Common myeloid progenitor, CD34-positive (primary cell): Measurements from ENCODE around the gene TAS1R1.

Experiments used
- CTCF ChIA-PET: fragments of 350-600 bp; sonication (Branson Sonifier 250); formaldehyde crosslinking; loops from one replicate; lab custom pipeline; 2021; ENCODE audit warnings: antibody characterized with exemption; lab: Charles Lee
- POLR2A ChIA-PET: fragments of 350-600 bp; sonication (Branson Sonifier 250); formaldehyde crosslinking; loops from one replicate; lab custom pipeline; 2021; ENCODE audit warnings: antibody characterized with exemption; lab: Charles Lee
- DNase-seq, 3 donors: peaks; one replicate each; pipeline versions ENCODE4 v3.0.0 to v3.0.0-alpha.2; 2013
- H3K27ac ChIP-seq, 2 experiments: 1 replicate in 1 of 2; 2 replicates in 1 of 2; pipeline ENCODE4 v1.7.0; 2013; ENCODE audit warnings: inconsistent platforms in 2 of 2, low read length in 2 of 2, mild to moderate bottlenecking in 2 of 2, low read depth in 1 of 2, moderate library complexity in 1 of 2; ENCODE audit not compliant: severe bottlenecking in 2 of 2, insufficient read depth in 1 of 2, poor library complexity in 1 of 2
- H3K27me3 ChIP-seq, 5 experiments: replicated peaks in 2 of 5; 1 replicate in 3 of 5; 2 replicates in 2 of 5; pipeline versions ENCODE4 v1.6.1 to v1.7.0; 2013; ENCODE audit warnings: low read length in 4 of 5, mild to moderate bottlenecking in 2 of 5, moderate library complexity in 2 of 5, inconsistent platforms in 1 of 5; ENCODE audit not compliant: insufficient read depth in 5 of 5, control insufficient read depth in 4 of 5
- H3K36me3 ChIP-seq, 4 experiments: 1 replicate in 2 of 4; 2 replicates in 2 of 4; pipeline versions ENCODE4 v1.6.1 to v1.7.0; 2013; ENCODE audit warnings: low read length in 3 of 4, control low read depth in 1 of 4, mild to moderate bottlenecking in 1 of 4; ENCODE audit not compliant: control insufficient read depth in 4 of 4, insufficient read depth in 4 of 4
- H3K4me1 ChIP-seq, 4 experiments: 1 replicate in 3 of 4; 2 replicates in 1 of 4; pipeline versions ENCODE4 v1.6.1 to v1.7.1; 2013; ENCODE audit warnings: low read length in 3 of 4, mild to moderate bottlenecking in 3 of 4, control low read depth in 1 of 4, inconsistent platforms in 1 of 4, moderate library complexity in 1 of 4; ENCODE audit not compliant: control insufficient read depth in 4 of 4, insufficient read depth in 4 of 4; ENCODE audit errors: control extremely low read depth in 1 of 4
- H3K4me3 ChIP-seq, 7 experiments: 1 replicate in 4 of 7; 2 replicates in 3 of 7; pipeline versions ENCODE4 v1.5.1 to v1.7.0; 2013; ENCODE audit warnings: mild to moderate bottlenecking in 7 of 7, low read length in 6 of 7, moderate library complexity in 6 of 7, inconsistent platforms in 2 of 7, low read depth in 2 of 7, control low read depth in 1 of 7; ENCODE audit not compliant: insufficient read depth in 4 of 7, control insufficient read depth in 1 of 7; ENCODE audit errors: extremely low read depth in 1 of 7
- H3K9me3 ChIP-seq, 5 experiments: 1 replicate in 4 of 5; 2 replicates in 1 of 5; pipeline versions ENCODE4 v1.6.1 to v1.7.1; 2013; ENCODE audit warnings: low read length in 4 of 5, mild to moderate bottlenecking in 2 of 5, inconsistent platforms in 1 of 5, low read depth in 1 of 5, moderate library complexity in 1 of 5; ENCODE audit not compliant: control insufficient read depth in 4 of 5, insufficient read depth in 2 of 5; ENCODE audit errors: control extremely low read depth in 1 of 5
- WGBS: methylation state at CpG from one replicate; pipeline ENCODE4 v1.1.5; 2013; ENCODE audit not compliant: insufficient coverage; 5-methylcytosine and 5-hydroxymethylcytosine counted together

Gene TAS1R1

GRCh38 chr1:6592441-6592840 lies 37.3 kb downstream of the TAS1R1 start:
- peaks cover 6 to 63% (median 55%) of the 10 kb centered on the region in 4 experiments for H3K4me1 ChIP-seq
- no peaks in the 10 kb centered on the region for H3K9me3 ChIP-seq
- ChIA-PET CTCF (interaction anchor here (1.2 kb wide), 1 partner anchor 10 kb away, joined by 3 read pairs; the partner anchor contains the start of gene KLHL21), POLR2A (no interaction called here)
- H3K36me3 ChIP-seq: peaks cover 7 to 92% (median 65%) of the 10 kb centered on the region in 4 experiments
- H3K27me3 ChIP-seq: no peaks in the 10 kb centered on the region
- no CpG with 5 or more reads among the region's 5 CpGs for WGBS
- H3K4me3 ChIP-seq: no peak overlapping the region
- no peak for DNase-seq
- no peak overlapping the region for H3K27ac ChIP-seq

GRCh38 chr1:6592865-6593593 lies 37.9 kb downstream of the TAS1R1 start:
- H3K4me1 ChIP-seq: peaks cover 6 to 62% (median 55%) of the 10 kb centered on the region in 4 experiments
- no peaks in the 10 kb centered on the region for H3K9me3 ChIP-seq
- no peak overlapping the region for H3K27ac ChIP-seq
- CTCF ChIA-PET: interaction anchor here (1.2 kb wide), 1 partner anchor 10 kb away, joined by 3 read pairs; the partner anchor contains the start of gene KLHL21
- DNase-seq: no peak
- WGBS: 96% methylated on average over 36 of the region's 38 CpGs
- H3K36me3 ChIP-seq: peaks cover 7 to 92% (median 65%) of the 10 kb centered on the region in 4 experiments
- no peaks in the 10 kb centered on the region for H3K27me3 ChIP-seq
- POLR2A ChIA-PET: no interaction called here
- H3K4me3 ChIP-seq: no peak overlapping the region

- no peaks in the 10 kb centered on the region for H3K27me3 ChIP-seq
- 98% methylated on average over 13 of the region's 15 CpGs for WGBS
- ChIA-PET CTCF (no interaction called here), POLR2A (no interaction called here)
- no peak overlapping the region for H3K4me3 ChIP-seq
- no peak overlapping the region for H3K27ac ChIP-seq
- H3K36me3 ChIP-seq: peaks cover 7 to 86% (median 65%) of the 10 kb centered on the region in 4 experiments
- DNase-seq: no peak
- H3K4me1 ChIP-seq: peaks cover 6 to 57% (median 49%) of the 10 kb centered on the region in 4 experiments
- H3K9me3 ChIP-seq: no peaks in the 10 kb centered on the region
Observed at GRCh38 chr1:6593810-6594209, 38.7 kb downstream of the TAS1R1 start.

DNA sequence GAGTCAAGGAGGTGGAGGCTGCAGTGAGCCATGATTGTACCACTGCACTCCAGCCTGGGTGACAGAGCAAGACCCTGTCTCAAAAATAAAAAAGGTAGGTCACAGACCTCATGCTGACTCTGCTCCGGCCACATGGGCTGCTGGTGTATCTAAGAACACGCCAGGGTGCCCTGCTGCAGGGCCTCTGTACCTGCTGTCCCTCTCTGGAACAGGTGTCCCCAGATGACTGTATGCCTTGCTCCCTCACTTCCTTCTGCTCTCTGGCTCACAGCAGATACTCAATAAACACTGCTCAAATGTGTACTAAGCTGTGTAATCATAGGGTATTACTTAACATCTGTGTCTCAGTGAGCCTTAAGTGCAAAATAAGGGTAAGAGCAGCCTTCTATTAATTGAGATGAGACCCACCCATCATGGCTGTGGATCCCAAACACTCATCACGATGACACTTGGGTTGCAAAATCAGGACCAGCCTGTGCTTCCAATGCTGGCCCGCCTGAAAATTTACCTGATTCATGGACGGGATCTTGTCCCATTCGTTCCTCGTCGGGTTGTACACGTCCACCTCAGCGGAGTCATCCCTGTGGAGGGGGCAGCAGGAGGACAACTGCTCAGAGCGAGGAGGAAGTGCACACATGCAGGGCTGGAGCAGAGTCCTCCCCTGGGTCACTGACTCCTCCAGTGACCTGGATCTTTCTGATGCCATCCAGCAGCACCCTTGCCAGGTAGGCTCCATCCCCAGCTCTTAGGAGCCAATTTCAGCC lies 40.1 kb downstream of the TAS1R1 start:
- ChIA-PET POLR2A (no interaction called here), CTCF (interaction anchor here (1.2 kb wide), 1 partner anchor 42 kb away, joined by 3 read pairs; no protein-coding TSS in a partner anchor)
- WGBS: 96% methylated on average over 11 of the region's 11 CpGs

GRCh38 chr1:6596351-6596750 lies 41.2 kb downstream of the TAS1R1 start:
- WGBS: 84% methylated on average over 6 of the region's 7 CpGs
- Histone ChIP-seq H3K27ac (no peak overlapping the region), H3K27me3 (no peaks in the 10 kb centered on the region), H3K4me3 (no peak overlapping the region), H3K9me3 (no peaks in the 10 kb centered on the region), H3K36me3 (peaks cover 7 to 75% (median 56%) of the 10 kb centered on the region in 4 experiments), H3K4me1 (peaks cover 10 to 55% (median 49%) of the 10 kb centered on the region in 4 experiments)
- DNase-seq: no peak
- ChIA-PET POLR2A (no interaction called here), CTCF (interaction anchor here (1.2 kb wide), 1 partner anchor 43 kb away, joined by 3 read pairs; no protein-coding TSS in a partner anchor)

More for the DNA sequence above, 40.1 kb downstream of the TAS1R1 start:
- Histone ChIP-seq H3K4me3 (no peak overlapping the region), H3K27ac (no peak overlapping the region), H3K4me1 (peaks cover 8 to 57% (median 49%) of the 10 kb centered on the region in 4 experiments), H3K9me3 (no peaks in the 10 kb centered on the region), H3K36me3 (peaks cover 7 to 81% (median 60%) of the 10 kb centered on the region in 4 experiments), H3K27me3 (no peaks in the 10 kb centered on the region)
- DNase-seq: no peak

GRCh38 chr1:6596886-6597776 lies 42.0 kb downstream of the TAS1R1 start:
- no peak overlapping the region for H3K27ac ChIP-seq
- peaks cover 7 to 69% (median 53%) of the 10 kb centered on the region in 4 experiments for H3K36me3 ChIP-seq
- no peaks in the 10 kb centered on the region for H3K27me3 ChIP-seq
- H3K4me3 ChIP-seq: no peak overlapping the region
- CTCF ChIA-PET: interaction anchor here (0.9 to 1.9 kb wide), 3 partner anchors 8 to 38 kb away, joined by 3 to 12 read pairs (median 4); no protein-coding TSS in a partner anchor
- H3K9me3 ChIP-seq: no peaks in the 10 kb centered on the region
- 100% methylated on average over 12 of the region's 15 CpGs for WGBS
- POLR2A ChIA-PET: no interaction called here
- H3K4me1 ChIP-seq: peaks cover 7 to 54% (median 48%) of the 10 kb centered on the region in 4 experiments
- DNase-seq: no peak
